Brain pericyte (primary cell): ENCODE results near the gene PCDH15.

Experiments used
- DNase-seq: peaks from one replicate; pipeline ENCODE4 v3.0.0-alpha.2; 2012; ENCODE audit warnings: low read depth, low spot score

The PCDH15 gene

DNA sequence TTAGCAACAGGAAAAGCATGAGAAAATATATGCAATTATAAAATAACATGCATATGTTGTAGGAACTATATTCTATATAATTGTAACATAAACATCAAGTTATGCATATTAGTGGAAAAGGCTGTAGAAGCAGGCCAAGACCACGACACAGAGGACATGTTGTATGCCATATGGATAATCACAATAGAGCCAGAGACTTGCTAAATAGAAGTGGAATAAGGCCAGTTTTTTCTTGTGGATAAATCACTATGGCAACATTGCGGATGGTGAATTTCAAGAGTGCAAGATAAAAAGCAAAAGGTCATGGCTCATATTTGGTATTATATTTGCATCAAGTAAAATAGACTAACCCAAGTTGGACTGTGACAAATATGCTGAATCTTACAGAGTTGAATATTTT, 93.0 kb downstream of the PCDH15 start:
- no peak for DNase-seq

DNA sequence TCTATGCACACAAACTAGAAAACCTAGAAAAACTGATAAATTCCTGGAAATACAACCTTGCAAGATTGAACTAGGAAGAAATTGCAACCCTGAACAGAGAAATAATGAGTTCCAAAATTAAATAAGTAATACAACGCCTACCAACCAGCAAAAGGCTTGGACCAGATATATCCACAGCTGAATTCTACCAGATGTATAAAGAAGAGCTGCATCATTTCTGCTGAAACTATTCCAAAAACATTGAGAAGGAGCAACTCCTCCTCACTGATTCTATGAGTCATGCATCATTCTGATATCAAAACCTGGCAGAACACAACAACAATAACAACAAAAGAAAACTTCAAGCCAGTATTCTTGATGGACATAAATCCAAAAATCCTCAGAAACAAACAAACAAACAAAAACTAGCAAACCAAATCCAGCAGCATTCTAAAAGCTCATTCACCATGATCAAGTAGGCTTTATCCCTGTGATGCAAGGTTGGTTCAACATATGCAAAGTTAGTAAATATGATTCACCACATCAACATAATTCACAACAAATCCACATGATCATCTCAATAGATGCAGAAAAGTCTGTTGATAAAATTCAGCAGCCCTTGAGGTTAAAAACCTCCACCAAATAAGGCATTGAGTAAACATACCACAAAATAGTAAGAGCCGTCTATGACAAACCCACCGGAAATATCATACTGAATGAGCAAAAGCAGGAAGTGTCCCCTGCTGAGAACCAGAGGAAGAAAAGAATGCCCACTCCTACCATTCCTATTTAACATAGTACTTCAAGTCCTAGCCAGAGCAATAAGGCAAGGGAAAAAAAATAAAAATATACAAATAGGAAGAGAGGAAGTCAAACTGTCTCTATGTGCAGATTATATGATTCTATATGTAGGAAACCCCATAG, 98.2 kb downstream of the PCDH15 start:
- DNase-seq: no peak

DNA sequence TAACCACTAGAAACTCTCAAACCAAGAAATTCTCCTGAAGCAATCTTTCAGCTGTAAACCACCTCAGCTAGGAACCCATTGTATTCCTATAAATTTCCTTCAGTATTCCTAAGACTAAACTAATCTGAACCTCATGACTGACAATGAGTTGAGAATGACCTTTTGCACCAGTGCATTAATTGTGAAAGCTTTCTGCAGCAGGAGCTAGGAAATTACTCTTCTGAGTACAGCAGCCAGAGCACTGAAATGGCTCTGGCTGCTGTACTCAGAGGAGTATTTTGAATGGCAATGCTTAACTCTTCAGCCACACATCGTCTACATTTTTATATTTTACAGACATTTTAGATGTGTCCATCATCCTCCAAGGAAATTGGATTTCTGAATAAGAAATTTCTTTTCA, 109.7 kb downstream of the PCDH15 start:
- DNase-seq: no peak

DNA sequence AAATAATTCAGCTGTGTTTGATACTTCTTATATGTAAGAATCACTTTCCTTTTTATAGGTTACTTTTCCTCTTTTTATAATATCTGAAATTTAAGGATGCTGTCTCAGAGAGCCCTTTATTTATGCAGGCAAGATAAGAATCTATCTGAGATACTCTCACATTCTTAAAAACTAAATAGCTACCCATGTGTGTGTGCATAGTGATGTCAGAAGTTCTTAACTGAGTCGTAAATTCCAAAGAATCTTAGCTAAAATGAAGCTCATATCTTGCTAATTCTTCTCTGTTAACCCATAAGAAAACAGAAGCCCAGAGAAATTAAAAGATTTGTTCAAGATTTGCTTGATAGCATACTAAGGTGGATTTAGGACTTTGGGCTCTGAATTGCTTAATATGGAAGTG, 118.5 kb downstream of the PCDH15 start:
- no peak for DNase-seq

DNA sequence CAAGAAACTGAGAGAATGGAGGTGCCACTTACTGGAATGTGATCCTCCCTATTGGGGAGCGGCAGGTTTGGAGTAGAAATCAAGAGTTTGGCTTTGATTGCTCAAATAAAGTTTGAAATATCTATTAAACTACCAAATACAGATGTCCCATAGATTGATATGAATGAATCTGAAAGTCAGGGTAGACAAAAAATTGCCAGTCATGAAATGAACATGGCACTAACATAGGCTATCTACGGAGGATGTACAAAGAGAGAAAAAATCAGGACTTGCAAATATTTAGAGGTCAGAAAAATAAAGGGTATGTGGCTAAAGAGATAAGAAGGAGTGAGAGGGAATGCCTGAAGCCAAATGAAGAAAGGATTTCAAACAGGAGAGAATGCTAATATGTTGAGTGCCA, 119.9 kb downstream of the PCDH15 start:
- DNase-seq: no peak

DNA sequence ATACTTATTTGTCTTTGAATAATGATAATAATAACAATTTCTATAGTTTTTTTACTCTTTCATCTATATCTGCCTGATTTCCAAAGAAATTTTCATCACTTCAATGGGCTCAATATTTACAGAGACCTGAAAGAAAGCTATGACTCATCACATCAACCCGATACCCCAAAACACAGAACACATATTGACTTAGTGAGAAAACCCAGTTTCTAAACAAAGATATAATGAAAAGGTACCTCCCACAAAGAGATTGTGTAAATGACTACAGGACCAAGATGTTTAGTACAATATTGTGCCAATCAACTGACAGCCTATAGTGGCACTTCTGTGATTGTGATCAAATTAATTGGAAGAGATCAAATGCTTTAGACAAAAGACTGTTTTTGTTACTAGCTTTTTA, 133.9 kb downstream of the PCDH15 start:
- DNase-seq: no peak

DNA sequence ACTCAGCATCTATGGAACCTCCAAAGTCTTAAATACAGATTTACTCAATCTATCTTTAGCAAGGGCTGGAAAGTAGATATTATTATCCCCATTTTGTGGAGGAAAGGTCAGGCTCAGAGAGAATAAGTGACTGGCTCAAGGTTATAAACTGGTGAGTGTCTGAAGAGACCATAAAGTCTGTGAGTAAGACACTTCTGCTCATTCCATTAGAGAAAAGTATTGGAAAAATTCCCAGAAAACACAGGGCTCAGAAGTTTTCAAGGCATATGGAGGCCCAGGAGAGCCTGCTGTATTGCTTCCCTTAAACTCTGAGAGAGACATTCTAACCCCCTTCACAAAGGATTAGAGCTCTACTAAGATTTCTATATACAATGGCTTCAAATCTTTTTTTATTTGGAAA, 134.8 kb downstream of the PCDH15 start:
- DNase-seq: no peak

DNA sequence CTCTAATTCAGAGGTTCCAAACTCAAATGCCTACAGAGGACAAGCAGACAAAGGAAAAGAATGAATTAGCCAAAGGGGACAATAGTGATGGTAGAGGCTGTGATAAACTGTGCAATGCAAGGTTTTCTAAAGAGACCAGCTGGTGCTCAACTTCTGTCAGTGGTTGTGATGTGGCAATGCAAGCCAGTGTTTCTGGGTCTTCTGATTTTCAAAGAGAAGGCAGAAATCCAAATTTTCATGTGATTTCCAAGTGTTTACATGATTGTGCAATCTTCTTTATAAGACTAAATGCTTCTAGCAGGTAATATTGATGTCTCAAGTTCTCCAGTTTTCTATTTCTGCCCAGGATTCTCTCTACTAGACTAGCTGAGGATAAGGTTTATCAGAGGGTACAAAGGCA, 135.9 kb downstream of the PCDH15 start:
- no peak for DNase-seq

DNA sequence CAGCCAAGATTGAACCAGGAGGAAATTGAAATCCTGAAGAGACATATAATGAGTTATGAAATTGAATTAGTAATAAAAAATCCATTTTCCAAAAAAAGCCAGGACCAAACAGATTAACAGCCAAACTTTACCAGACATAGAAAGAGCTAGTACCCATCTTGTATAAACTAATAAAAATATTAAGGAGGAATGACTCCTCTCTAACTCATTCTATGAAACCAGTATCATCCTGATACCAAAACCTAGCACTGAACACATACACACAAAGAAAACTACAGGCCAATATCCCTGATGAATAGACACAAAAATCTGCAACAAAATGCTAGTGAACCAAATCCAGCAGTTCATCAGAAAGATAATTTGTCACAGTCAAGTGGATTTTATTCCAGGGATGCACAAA, 140.6 kb downstream of the PCDH15 start:
- DNase-seq: no peak

DNA sequence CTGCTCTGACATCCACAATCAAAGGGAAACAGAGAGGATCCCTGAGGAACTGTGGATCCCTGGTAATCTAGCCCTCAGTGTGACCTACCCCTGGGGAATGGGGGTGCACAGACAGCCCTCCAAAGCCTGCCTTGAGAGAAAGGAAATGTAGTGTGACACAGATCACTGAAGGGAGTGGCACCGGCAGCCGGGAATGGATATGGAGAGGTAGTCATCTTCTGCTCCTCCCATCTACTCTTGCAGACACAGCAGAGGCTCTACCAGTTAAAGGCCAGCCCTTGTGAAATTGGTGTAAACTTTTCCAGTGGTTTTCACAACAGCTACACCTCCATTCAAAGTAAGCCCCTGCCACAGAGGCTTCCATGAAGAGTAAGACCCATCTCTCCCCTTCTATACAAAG, 144.4 kb downstream of the PCDH15 start:
- no peak for DNase-seq

DNA sequence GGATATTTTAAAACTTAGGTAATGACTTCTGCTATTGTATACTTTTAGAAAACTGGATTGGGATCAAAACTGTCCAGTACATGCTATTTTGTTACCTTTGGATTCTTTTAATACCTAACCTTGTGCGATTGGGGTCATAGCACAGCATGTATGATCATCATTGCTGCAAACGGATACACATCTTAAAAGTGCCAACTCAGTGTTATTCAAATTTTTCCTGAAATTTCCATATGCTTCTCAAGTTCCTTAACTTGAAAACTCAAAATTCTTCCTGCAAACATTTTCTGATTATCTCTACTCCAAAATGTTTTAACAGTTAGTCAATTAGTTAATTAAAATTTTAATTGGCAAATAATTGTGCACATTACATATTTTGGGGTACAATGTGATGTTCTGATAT, 147.5 kb downstream of the PCDH15 start:
- no peak for DNase-seq

DNA sequence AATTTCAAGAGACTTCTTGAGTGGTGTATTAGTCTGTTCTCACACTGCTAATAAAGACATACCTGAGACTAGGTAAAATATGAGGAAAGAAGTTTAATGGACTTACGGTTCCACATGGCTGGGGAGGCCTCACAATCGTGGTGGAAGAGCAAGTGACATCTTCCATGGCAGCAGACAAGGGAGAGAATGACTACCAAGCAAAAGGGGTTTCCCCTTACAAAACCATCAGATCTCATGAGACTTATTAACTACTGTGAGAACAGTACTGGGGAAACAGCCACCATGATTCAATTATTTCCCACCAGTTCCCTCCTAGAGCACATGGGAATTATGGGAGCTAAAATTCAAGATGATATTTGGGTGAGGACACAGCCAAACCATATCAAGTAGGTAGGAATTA, 150.5 kb downstream of the PCDH15 start:
- DNase-seq: no peak

DNA sequence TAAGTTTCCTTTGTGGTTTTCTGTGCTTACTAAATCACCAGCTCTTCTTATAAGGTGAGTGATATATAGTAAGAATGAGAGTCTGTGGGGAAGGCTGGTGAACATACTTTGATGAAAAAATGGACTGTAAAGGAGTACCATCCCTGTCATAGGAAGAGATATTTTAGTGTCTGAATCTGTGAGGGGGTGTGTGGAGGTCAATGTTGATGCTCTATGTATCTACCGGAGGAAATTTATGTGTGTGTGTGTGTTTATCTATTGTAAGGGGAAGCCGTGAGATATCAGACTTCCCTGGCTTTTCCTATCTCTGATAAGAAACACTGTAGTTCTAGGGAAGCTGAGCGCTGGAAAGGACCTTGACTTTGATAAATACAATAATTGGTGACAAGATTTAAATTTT, 179.0 kb downstream of the PCDH15 start:
- DNase-seq: no peak

DNA sequence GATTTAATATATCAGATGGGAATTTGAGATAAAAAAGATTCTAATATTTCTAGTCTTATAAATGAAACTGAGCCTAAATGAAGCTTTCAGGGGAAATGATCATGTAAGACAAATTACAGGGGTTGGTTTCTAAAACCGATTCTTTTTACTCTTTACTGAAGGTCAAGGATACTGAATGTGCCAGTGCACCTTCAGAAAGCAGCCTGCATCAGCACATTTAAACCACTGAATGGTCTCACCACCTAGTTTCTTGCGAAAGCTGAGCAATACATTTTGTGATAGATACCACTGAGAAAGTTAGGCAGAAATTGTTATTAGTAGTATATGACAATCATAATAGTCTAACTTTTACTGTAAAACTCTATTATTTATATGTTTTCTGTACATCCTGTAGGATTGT, 180.7 kb downstream of the PCDH15 start:
- no peak for DNase-seq

DNA sequence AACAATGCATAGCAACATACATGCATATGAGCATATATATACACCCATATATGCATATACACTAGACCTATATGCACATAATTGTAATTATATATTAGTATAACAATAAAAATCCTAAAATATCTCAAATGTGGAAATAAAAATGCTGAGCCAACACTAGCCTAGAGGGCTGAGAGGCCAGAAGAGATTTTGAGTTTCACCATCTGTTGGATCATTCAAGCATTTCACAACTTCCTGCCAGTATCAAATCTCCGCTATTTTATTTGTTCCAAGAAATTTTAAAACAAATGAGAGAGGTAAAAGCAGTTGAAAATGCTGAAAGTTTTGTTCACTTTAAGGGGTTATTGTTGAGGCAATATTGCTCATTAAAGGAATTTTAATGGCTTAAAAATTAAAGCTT, 187.0 kb downstream of the PCDH15 start:
- DNase-seq: no peak

DNA sequence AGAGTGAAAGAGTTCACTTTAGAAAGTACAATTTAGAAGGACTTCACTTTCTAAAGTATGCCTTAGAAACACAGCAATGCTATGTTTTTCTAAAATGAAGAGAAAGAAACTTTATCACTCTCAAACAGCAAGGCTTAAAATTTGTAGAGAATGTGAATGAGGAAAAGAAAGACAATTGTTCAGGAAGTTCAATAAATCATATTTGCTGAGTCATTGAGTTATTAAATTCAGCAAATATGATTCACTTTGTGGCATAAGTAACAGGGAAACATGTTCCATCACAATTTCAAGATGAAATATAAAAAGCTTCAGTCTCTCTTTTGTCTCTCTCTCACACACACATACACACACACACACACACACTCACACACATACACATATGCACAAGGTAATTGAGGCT, 187.9 kb downstream of the PCDH15 start:
- DNase-seq: no peak

DNA sequence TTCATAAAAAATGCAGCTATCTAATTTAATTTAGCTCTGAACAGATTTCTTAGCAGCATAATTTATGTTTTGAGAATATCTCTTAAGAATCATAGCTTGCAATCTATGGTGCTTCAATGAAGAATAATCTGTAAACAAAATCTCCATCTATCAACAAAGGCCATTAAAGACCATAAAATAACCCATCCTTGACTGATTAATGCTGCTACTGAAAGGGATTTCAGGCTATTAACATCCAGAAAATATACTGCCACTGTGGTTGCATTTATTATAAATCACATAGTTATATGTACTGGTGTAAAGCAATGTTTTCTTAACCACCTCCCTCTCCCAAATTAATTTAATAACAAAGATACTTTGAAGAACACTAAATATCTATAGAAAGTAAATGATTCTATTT, 191.6 kb downstream of the PCDH15 start:
- no peak for DNase-seq

DNA sequence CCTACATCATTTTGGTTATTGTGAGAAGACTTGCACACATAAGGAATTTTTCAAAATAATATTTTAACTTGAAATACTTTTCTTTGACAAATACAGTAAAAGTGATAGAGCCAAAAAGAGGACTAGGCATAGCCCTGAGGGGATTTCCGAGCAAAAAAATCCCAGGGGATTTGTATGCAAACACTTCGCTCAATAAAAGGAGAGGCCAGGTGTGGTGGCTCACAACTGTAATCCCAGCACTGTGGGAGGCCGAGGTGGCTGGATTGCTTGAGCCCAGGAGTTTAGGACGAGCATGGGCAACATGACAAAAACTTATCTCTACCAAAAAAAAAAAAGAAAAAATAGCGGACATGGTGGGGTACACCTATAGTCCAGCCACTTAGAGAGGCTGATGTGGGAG, 193.0 kb downstream of the PCDH15 start:
- no peak for DNase-seq

DNA sequence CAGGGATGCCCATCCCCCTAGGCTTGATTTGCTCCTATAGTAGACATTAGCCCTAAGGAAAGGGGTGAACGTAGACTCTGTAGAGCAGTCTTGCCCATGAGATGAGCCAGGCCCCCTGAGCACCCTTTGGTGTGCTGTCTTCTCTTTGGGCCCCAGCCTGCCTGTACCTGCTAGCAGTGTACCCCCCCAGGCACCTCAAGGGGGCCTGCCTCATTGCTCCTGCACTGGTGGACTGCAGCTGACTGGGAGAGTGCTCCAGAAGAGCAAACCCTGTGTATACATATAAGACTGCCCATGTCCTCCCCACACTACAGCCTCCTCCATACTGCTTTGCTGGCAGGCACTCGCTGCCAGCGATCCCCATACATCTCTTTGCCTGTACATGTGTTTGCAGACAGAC, 206.7 kb downstream of the PCDH15 start:
- DNase-seq: no peak

DNA sequence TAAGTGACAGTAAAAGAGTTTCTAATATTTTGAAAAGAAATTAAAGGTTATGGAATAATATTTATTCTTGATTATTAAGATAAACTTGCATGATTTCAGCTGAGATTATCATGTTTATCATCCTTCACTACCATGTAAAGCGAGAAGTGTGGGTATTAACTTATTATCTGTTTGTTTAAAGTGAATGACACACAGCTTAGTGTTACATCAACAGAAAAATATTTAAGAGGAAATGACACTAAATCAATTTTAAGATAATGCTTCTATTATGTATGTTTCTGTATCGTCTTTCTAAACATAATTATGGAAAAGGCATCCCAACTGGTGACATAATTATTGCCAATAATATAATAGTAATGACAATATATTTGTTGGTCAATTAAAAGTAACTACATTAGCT, 213.1 kb downstream of the PCDH15 start:
- no peak for DNase-seq

DNA sequence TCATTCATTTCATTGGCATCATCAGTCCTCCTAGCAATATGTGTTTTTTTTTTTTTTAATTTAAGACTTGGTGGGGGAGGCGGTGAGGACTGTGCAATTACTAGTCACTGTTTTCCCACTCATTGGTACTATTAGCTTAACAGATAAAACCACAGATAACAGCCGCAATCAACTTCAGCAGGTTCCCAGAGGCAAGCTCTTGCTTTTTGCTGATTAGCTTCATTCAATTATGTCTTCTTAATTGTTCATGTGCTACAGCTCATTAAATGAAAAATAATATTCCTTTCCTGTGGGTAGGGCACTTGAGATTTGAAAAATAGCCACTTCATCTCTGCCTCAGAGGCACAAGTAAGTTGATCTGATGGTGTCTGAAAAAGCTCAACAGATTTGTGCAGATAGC, 215.5 kb downstream of the PCDH15 start:
- DNase-seq: no peak

DNA sequence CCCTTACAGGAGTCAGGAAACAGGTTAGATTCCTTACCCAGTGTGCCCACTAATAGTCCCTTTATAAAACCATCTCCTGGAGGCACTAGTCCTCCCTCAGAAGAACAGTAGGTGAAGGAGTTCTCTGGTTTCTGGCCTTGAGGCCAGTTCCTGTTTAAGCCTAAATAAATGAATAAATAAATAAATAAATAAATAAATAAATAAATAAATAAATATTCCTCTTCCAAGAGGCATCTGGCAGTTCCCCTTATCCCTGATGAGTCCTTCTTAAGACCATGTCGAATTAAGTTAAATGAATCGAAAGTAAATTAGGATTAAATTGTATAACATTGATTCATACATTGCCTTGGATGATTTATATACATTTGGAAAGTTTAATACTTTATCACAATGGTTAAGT, 223.3 kb downstream of the PCDH15 start:
- no peak for DNase-seq

DNA sequence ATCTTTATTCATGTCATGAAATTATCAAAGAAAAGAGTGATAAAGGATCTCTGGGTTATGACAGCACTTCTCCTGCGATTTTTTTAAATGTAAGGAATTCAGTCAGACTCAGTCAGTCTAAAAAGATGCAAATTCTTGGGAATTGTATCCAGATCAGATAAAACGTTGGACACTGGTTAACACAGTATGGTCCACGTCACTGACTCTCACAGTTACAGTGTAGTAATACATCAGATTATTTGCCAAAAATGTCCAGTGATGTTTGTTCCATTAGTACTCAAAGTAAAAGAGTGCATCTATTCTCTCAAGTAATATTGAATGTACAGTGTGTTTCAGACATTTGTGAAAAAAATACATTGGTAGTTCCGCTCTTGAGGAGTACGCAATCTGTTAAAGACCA, 224.5 kb downstream of the PCDH15 start:
- DNase-seq: no peak

DNA sequence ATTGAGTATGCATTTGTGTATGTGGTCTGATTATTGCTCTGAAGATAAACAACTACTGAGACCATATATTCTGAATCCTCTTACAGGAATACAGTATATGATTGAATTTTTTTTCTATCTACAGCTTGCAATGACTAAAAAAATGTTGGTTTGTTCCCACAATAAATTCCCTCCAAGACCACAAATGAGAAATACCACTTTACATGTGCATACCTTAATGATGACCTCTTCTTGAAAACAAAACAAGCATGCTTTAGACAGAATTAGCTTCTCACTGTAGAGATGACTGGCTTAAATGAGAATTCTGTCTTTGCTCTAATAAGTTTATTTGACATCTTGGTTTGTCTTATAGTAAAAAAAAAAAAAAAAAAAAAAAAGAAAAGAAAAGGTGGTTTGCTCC, 241.5 kb downstream of the PCDH15 start:
- DNase-seq: no peak
